Measurements from ENCODE around the gene LENG8. TPM values are rescaled to one million over a fixed set of nuclear protein-coding genes. Genes with fewer than 3 reads are reported as not detected.

The LENG8 gene
- total RNA-seq, 2 donors from 2014 or later: 182 to 290 TPM

- DNase-seq: no peak
- intact Hi-C loops (cut with DNase I): no loop called here
- Histone ChIP-seq H3K27ac (no peak overlapping the region), H3K4me3 (no peak overlapping the region), H3K27me3 (no peaks in the 10 kb centered on the region), H3K36me3 (replicated peaks in 1 of 2; ENCODE audit: insufficient read depth in 1 of 2, low read depth in 2 of 2) (no peaks in the 10 kb centered on the region), H3K4me1 (no peaks in the 10 kb centered on the region), H3K9me3 (no peaks in the 10 kb centered on the region)
- WGBS, 2 donors: 65 to 66% methylated on average over 9 of the region's 9 CpGs
- no peak for ATAC-seq
- no peak for TF ChIP-seq POLR2A (IDR thresholded peaks at IDR 0.05)
- TF ChIP-seq CTCF (IDR thresholded peaks at IDR 0.05): no peak
These were observed 40.5 kb upstream of the LENG8 start for GRCh38 chr19:54408456-54409026.

DNA sequence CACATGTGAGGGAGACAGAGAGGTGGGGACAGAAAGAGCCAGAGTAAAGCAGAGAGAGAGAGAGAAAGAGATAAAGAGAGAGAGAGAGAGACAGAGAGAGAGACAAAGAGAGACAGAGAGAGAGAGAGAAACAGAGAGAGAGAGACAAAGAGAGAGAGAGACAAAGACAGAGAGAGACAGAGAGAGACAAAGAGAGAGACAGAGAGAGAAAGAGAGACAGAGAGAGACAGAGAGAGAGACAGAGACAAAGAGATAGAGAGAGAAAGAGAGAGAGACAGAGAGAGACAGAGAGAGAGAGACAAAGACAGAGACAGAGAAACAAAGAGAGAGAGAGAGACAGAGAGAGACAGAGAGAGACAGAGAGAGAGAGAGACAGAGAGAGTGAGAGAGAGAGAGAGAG, 38.0 kb upstream of the LENG8 start:
- no peak overlapping the region for H3K4me3 ChIP-seq
- no peak for TF ChIP-seq CTCF (IDR thresholded peaks at IDR 0.05)
- TF ChIP-seq POLR2A (IDR thresholded peaks at IDR 0.05): no peak
- H3K4me1 ChIP-seq: no peaks in the 10 kb centered on the region
- no peak for ATAC-seq
- intact Hi-C loops (cut with DNase I): no loop called here
- no peaks in the 10 kb centered on the region for H3K9me3 ChIP-seq
- no peak for DNase-seq
- H3K27me3 ChIP-seq: peaks cover 0 to 3% of the 10 kb centered on the region in 2 donors
- H3K27ac ChIP-seq: no peak overlapping the region
- H3K36me3 ChIP-seq (replicated peaks in 1 of 2; ENCODE audit: insufficient read depth in 1 of 2, low read depth in 2 of 2): no peaks in the 10 kb centered on the region

GRCh38 chr19:54412877-54413276, 36.1 kb upstream of the LENG8 start:
- no peaks in the 10 kb centered on the region for H3K36me3 ChIP-seq (replicated peaks in 1 of 2; ENCODE audit: insufficient read depth in 1 of 2, low read depth in 2 of 2)
- no peak overlapping the region for H3K27ac ChIP-seq
- intact Hi-C loops (cut with DNase I): no loop called here
- no peak overlapping the region for H3K4me3 ChIP-seq
- DNase-seq (no peak), ATAC-seq (no peak)
- TF ChIP-seq POLR2A (IDR thresholded peaks at IDR 0.05): no peak
- no peak for TF ChIP-seq CTCF (IDR thresholded peaks at IDR 0.05)
- peaks cover 0 to 4% of the 10 kb centered on the region in 2 donors for H3K27me3 ChIP-seq
- H3K4me1 ChIP-seq: no peaks in the 10 kb centered on the region
- 65 to 75% methylated on average over 4 of the region's 4 CpGs for WGBS, 2 donors
- H3K9me3 ChIP-seq: no peaks in the 10 kb centered on the region

DNA sequence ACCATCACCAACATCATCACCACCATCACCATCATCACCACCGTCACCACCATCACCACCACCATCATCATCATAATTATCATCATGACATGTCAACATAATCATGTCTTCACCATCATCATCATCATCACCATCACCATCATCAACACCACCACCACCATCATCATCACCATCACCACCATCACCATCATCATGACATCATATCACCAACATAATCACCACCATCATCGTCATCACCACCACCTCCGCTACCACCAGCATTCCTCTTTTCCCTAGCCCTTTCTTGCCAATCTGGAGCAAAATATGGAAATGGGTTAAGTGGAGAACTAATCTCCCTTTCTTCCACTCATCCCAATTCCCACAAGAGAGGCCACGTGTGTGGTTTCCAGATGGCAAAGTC, 34.8 kb upstream of the LENG8 start:
- Histone ChIP-seq H3K27me3 (peaks cover 0 to 8% of the 10 kb centered on the region in 2 donors), H3K9me3 (no peaks in the 10 kb centered on the region), H3K36me3 (replicated peaks in 1 of 2; ENCODE audit: insufficient read depth in 1 of 2, low read depth in 2 of 2) (no peaks in the 10 kb centered on the region), H3K27ac (no peak overlapping the region), H3K4me1 (peaks cover 11% of the 10 kb centered on the region), H3K4me3 (no peak overlapping the region)
- intact Hi-C loops (cut with DNase I): no loop called here
- ATAC-seq: no peak
- WGBS, 2 donors: 85 to 86% methylated on average over 4 of the region's 4 CpGs
- TF ChIP-seq POLR2A (IDR thresholded peaks at IDR 0.05) (no peak), CTCF (IDR thresholded peaks at IDR 0.05) (no peak)
- DNase-seq: no peak

DNA sequence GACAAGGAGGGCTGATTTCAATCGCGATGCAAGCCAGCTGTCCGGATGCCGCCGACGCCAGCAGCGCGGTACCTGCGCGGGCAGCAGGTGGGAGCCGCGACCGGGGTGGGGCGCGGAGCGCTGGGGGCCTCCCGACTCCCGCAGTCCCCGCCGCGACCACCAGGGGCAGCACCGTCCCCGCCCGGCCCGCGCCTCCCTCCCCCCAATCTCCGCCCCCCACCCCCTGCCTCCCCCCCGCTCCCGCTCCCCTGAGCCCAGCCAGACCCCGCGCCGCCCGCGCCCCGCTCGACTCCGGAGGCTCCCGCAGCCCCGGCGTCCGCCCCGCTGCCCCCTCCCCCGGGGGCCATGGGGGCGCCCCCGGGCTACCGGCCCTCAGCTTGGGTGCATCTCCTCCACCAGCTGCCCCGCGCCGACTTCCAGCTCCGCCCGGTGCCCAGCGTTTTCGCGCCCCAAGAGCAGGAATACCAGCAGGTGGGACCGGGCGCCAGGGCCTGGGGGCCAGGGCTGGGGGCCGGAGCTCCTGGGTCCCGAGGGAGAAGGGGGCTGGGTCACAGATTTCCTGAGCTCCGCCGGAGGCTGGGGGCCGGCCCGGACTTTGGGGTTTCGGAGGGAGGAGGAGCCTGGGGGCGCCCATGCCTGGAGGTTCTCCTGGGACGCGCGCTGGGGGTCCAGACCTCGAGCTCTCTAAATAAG, 33.6 kb upstream of the LENG8 start, which contains the start of gene TTYH1:
TTYH1 (plus strand) TSS at position 257 of the 693 bp plus-strand sequence; CDS start at position 346, 89 bp downstream.
- 0 to 2% methylated on average over 1 to 40 of the region's 68 CpGs for WGBS, 2 donors
- H3K4me1 ChIP-seq: peaks cover 20% of the 10 kb centered on the region

More for the DNA sequence above, 33.6 kb upstream of the LENG8 start, which contains the start of gene TTYH1:
- Histone ChIP-seq H3K4me3 (no peak within 1 kb of the TSS), H3K27ac (peak within 1 kb of the TSS in 3 of 4 donors; percentile 41 to 80 (median 77)), H3K27me3 (peaks cover 0 to 14% of the 10 kb centered on the region in 2 donors), H3K9me3 (no peaks in the 10 kb centered on the region), H3K36me3 (replicated peaks in 1 of 2; ENCODE audit: insufficient read depth in 1 of 2, low read depth in 2 of 2) (no peaks in the 10 kb centered on the region)
- intact Hi-C loops (cut with DNase I): no loop called here
- TF ChIP-seq CTCF (IDR thresholded peaks at IDR 0.05) (peak in 6 of 7 experiments; percentile 11 to 47 (median 40)), POLR2A (IDR thresholded peaks at IDR 0.05) (no peak)
- ATAC-seq (peak; percentile 49), DNase-seq (peak in 1 of 4 donors; percentile 46)
